GM19035 (cell line): ENCODE measurements around the gene BBLN.
"Not testable (repeated sequence)": the region's sequence is repeated elsewhere in the genome, so short reads cannot be mapped to it uniquely, and the experiment has no call there.

Experiments used
- ATAC-seq: cut with Tn5 transposase; IDR thresholded peaks from one replicate; pipeline ENCODE4 v1.9.1; 2021; ENCODE audit not compliant: unreplicated experiment

BBLN gene

DNA sequence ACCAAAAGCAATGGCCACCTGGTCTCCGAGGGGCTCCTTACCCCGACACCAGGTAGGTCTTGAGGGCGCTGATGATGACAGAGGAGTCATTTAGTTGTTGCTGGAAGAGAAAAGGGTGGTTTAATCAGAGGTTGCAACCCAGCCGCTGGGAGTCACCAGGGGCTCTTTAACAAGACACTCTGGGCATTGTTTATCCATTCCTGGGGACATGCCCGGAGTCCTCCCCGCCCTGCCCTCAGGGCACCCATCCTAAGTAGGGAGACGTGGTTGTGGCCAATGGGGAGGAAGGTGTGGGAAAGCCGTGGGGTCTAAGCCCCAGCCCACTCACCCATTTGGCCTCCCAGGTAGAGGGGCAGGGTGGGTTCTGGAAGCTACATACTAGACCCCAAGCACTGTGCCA, 35.6 kb upstream of the BBLN start:
- no peak for ATAC-seq

DNA sequence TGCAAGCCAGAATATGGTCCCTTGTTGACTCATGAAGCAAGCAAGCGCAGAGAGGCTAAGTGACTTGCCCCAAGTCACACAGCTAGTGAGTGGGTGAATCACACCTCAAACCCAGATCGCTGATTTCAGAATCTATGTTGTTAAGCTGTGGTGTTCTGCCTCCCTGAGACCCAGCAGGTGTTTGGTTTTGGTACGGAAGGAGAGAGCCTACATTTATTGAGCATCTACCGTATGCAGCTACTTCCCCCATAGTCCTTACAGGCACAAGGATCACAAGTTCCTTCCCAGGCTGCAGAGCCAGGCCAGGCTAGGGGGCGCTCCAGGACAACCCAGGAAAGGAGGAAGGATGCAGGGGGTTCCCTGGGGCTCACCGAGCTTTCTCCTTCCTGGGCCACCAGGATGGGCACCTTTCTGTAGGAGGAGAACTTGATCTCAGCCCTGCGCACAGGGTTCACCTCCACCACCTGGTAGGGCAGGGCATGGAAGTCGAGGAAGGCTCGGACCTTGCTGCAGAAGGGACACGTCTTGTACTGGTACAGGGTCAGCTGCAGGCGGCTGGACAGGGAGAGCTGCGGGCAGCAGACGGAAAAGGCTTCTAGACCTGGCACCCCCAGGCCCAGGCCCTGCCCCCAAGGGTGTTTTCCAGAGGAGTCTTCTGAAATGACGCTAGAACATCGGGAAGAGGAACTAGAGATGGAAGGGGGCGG, 35.0 kb upstream of the BBLN start:
- no peak for ATAC-seq

DNA sequence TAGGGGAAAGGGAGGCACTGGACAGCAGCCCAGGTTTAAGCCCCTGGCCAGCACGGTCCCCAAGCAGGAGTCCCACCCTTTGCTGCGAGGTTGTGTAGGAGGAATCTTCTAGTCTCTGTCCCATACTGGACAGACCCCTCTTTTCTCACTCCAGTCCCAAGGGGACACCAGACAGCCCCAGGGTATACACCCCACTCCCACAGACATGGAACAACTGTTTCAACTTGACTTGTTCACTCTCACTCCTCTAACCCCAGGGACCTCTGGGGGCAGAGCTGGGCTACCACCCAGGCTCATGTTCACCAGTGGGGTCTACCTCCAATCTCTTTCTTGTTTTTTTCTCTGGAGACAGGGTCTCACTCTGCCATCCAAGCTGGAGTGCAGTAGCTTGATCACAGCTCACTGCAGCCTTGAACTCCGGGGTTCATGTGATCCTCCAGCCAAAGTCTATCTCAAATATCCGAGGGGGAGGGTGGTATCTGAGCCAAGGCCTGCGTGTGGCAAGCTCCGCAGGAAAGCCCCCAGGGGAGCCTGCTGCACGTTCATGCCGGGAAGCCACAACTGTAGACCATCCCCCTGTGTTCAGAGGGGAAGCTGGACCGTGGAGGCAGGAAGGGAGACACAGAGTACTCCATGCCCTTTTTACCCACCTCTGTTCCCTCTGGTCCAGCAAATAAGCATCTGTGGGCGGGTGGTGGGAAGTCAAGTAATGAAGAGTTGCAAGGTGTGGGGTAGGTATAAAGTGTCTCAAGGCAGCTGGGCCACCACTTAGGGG, 34.3 kb upstream of the BBLN start:
- no peak for ATAC-seq

DNA sequence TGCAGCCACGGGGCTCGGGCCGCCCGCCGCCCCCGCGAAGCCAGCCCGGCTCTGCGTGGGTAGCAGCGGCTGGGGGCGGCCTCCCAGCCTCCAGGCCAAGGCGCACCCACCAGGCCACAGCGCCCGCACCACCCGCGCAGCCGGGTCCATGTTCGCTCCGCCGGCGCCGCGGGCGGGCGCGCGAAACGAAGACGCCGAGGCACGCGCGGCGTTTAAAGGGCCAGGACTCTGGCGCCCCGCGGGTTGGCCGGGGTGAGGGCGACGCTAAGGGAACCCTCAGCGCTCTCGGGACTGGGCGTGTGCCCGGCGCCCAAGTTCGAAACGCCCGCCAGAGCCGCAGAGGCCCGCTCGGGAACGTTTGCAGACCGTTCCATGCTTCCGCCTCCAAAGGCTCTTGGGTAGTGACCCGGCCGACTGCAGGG, 32.5 kb upstream of the BBLN start, which contains the start of gene PTGES2:
Gene PTGES2 (minus strand): TSS at position 162 of the 422 bp plus-strand sequence. CDS start 12 bp downstream, at position 150.
- peak; percentile 68 for ATAC-seq

DNA sequence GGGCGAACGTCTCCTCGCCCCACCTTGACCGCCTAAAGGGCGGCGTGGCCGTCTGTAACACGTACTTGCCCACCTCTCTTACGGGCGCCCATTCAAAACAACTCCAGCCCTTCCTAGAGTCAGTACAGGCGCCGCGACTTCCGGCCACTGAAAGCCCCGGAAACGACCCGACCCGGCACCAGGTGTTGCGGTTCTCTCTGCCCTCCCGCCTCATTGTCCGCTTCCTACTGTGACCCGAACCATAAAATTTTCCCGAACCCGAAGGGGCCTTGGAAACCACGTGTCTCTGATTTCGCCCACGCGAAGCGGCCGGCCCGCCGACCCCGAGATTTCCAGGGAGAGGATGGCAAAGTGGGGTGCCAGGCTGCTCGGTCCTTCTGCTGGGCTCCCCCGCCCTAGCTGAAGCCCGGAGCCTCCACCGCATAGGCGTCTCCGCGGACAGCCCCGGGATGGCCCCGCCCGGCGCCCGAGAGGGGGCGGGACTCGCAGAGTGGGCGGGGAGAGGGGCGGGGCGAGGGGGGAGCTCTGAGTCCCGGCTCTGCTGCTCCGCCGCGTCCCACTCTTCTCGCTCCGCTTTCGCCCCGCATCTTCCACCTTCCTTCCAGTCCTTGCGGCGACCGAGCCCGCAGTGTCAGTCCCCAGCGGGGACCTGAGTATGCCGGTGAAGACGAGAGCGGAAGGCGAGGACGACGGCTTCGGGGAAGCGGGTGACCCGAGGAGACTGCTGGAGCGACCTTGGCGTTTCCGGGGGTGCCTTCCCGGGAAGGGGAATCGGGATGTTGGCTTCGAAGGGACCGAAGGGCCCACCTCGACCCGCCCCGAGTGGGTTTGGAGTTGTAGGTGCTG, 31.9 kb upstream of the BBLN start:
- peak; percentile 69 for ATAC-seq

DNA sequence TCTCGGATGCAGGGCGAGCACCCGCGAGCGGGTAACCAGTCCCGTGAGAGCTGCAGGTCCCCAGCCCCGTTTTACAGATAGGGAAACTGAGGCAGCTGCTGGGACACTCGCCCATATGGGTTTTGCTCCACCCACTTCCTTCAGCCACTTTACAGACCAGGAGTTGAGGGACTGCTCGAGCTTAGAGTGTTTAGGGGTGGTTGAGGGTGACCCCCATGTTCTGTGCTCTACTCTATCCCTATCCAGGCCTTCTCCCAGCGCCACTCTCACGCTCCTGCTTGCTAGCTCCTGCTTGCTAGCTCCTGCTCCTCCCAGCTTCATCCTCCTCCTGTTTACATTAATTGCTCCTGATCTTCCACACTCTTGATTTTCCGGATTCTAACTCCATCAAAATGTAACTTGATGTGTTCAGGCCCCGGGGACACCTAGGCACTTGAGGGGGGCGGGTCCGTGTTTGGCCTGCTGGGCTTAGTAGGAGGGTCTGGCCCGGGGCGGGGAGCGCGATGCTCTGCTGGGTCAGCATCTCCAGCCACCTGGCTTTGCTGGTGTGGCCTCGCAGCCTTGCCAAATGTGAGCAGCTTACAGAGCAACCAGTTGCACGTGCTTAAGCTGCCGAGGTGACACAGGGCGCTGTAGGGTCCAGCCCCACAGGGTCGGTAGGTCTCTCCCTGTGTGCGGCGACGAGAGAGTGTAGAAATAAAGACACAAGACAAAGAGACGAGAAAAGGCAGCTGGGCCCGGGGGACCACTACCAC, 31.1 kb upstream of the BBLN start:
- ATAC-seq: no peak

DNA sequence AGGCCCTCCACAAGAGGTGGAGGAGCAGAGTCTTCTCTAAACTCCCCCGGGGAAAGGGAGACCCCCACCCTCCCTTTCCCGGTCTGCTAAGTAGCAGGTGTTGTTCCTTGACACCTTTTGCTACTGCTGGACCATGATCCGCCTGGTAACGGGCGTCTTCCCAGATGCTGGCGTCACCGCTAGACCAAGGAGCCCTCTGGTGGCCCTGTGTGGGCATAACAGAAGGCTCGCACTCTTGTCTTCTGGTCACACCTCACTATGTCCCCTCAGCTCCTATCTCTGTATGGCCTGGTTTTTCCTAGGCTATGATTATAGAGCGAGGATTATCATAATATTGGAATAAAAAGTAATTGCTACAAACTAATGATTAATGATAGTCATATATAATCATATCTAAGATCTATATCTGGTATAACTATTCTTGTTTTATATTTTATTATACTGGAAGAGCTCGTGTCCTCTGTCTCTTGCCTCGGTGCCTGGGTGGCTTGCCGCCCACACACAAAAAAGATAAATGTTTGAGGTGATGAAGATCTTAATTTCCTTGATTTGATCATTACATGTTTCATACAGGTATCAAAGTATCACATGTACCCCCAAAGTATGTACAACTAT, 30.0 kb upstream of the BBLN start:
- ATAC-seq: not testable (repeated sequence)

DNA sequence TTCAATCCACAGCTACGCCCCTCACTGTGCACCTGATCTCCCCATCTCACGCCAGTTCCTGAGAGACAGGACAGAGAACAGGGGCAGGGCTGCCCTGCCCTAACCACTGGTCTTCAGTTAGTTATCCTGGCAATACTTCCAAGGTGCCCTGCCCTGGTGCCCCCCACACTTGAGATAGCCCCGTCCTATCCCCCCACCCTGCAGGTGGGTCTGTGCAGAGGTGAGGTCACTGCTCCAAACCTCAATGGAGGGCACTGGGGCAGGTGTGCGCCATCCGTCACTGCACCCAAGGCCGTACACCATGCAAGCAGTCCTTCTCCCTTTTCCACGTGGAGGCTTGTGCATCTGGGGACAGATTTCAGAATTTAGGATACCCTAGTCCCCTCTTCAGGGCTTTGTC, 29.4 kb upstream of the BBLN start:
- ATAC-seq: not testable (repeated sequence)

DNA sequence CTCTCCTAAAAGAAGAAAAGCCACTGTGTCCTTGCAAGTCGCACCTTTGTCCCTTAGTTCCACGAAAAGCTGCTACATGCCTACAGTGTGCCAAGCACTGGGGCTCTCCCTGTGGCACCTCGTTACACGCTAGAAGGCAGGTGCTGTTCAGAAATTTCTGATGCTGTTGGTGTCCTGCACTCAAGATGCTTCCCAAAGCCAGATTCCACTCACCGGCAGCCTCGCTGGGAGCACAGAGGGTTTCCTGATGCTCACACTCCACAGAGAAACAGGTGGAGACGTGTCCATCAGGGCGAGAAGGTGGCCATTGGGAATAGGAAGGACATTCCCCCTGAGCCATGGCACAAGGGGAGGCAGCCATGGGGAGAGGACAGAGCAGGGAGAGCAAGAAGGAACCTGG, 28.7 kb upstream of the BBLN start:
- not testable (repeated sequence) for ATAC-seq

DNA sequence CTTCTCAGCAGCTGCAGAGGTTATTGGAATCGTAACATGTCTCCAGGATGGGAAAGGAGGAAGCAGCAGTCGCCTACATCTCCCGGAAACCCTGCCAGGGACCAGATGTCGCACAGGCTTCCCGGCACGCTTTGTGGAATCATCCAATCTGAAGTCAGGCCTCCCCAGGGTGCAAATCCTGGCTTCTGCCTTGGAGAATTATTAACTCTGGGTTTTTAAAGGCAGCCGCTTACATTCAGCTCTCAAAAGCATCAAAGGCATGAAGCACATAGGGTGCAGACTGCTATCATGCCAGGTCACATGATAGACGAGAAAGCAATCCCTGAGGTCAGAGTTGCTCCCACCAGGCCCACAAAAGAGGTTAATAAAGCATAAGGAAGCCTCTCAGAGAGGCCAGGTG, 27.9 kb upstream of the BBLN start:
- not testable (repeated sequence) for ATAC-seq

DNA sequence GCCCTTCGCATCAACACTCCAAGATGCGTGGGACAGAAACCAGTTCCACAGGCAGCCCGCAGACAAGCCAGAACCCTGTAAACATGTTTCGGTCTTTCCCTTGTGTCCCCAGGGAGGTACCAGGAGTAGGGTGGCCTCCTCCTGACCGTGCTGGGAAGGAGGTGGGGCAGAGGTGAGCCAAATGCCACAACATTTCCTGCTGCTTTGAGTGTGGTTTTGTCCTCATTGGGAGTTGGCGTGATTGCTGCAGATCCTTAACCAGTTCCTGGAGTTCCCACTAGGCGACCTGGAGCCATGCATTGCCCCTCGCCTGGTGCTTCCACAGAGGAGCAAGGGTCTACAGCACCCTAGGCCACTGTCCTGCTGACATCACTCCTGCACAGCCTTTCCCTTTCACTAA, 24.5 kb upstream of the BBLN start:
- not testable (repeated sequence) for ATAC-seq

DNA sequence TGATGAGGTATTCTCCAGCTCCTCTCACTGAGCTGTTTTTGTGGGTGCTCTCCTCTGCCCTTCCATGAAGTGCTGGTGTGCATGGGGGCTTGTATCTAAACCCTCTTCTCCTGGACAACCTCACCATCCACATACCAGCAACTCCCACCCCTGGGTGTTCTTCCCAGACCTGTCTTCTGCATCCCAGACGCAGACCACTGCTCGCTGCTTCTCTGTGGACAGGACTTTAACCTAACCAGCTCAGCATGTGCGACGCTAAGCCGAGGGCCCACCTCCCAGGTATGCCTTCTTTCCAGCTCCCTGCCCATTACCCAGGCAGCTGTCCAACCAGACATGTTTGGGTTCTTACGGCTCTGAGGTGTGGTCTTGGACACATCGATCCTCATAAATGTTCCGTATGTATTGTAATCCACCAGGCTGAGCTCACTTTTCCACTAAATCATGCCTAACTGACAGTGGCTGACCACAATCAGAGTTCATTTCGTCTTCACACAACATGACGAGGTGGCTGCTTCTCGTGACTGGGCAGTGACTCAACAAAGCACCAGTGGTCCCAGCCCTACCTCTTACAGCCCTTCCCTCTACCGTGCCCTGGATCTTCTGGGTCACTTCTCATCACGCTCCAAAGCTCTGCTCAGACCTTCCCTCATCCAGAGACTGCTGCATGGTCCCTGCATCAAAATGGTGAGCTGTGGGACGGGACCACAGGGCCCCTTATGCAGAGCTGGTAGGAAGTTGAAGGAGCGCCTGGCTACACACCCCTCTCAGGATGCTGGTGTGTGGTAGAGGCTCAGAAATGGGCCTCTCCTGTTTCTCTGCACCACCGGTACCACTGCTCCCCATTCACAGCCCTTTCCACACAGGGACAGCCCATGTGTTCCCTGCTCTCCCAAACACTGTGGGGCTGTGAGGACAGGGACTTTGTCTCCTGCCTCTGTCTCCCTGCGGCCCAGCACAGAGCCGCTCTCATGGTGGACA, 23.0 kb upstream of the BBLN start:
- no peak for ATAC-seq

DNA sequence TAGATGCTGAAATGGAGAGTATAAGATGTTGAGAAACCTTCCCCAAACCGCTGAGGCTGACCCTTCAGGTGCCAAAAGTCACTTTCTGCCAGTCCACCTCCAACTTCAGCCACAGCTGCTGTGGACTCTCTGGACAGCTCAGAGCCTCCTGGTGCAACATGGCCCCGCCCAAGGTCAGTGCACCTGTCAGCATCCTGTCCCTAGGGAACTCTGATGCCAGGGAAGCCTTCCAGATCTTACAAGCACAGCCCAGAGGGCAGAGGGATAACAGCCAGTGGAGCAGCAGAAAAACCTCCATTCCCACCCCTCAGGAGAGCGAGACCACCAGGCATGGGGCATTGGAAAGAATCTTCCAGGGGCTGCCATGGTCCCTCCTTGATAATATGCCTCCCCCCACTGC, 22.1 kb upstream of the BBLN start:
- no peak for ATAC-seq

DNA sequence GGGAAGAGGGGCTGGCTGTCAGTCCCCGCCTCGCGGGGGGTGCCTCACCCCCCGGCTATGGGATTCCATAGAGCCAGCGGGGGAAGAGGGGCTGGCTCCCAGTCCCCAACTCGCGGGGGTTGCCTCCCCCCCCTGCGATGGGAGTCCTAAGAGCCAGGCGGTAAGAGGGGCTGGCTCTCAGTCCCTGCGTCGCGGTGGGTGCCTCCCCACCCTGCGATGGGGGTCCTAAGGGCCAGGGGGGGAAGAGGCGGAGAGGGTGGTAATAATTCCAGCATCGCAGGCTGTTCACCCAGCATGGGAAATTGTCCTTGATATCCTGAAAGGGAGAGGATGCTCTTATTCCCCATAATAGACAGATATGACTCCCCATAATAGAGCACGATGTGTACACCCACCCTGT, 20.4 kb upstream of the BBLN start:
- ATAC-seq: no peak

DNA sequence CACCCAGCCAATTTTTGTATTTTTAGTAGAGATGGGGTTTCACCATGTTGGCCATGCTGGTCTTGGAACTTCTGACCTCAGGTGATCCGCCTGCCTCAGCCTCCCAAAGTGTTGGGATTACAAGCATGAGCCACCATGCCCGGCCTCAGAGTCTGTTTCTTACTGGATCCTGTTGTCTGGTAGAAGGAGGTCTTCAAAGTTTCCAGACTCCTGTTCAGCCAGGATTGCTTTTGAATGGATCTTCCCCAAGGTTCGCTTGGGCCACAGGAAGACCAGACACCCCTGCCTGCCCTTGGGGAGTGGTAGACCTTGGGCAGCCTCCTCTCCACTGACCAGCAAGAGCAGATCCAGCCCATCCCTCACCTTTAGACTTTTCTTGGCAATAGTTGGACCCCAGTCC, 18.5 kb upstream of the BBLN start:
- ATAC-seq: no peak

DNA sequence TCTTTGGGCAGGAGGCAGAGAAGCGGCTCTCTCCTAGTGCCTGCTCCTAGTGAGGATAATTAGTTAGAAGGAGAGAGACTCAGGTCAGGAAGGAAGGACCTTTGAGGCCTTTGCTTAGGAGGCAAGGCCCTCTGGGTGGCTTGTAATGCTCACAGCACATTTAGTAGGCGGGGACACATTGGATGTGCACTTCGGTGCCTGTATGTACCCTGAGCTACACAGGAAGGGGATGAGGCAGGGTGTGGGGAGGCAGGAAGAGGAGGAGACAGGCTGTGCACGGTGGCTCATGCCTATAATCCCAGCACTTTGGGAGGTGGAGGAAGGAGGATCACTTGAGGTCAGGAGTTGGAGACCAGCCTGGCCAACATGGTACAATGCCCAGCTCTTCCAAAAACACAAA, 18.0 kb upstream of the BBLN start:
- no peak for ATAC-seq

DNA sequence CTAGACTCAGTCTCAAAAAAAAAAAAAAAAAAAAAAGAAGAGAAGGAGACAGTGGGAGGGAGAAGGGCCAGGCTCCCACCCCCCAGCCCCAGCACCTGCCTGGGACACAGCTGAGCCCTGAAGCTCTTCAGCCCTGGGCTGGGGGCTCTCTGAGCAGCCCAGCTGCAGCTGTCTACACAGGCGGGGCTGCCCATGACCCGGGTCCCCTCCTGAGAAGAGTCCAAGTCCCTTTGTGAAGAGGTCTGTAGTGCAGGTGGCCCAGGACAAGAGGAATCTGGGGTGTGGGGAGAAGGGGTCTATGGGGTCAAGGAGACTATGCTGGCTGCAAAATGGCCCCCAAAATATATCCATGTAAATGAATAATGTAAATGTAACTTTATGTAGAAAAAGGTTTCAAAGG, 17.5 kb upstream of the BBLN start:
- ATAC-seq: no peak

DNA sequence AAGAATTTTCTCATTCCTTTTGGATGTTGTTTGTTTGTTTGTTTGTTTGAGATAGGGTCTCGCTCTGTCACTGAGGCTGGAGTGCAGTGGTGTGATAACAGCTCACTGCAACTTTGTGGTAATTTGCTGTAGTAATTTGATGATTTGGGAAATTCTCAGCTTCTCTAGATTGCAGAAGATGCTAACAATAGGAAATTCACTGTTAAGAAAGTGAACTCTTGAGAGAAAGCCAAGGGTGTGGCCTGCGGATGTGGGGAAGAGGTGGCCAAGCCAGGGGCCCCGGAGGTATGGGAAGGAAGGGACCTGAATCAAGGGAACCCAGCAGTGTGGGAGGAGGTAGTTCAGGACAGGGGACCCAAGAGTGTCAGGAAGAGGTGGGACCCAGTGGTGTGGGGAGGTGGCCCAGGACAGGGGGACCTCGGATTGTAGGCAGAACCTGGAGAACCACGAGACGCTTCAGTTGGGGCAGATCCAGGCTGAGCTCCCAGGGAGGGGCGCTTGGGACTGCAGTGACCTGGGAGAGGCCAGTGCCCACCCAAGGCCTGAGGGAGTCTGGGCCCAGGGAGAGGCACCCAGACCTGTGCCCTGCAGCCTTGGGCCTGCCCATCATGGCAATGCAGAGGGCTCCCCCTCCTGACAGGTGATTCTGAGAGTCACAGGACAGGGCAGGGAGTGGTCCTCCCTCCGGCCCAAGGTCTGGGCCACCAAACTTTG, 16.4 kb upstream of the BBLN start:
- ATAC-seq: no peak
